ENCODE data around the gene INSYN2B.

DNA sequence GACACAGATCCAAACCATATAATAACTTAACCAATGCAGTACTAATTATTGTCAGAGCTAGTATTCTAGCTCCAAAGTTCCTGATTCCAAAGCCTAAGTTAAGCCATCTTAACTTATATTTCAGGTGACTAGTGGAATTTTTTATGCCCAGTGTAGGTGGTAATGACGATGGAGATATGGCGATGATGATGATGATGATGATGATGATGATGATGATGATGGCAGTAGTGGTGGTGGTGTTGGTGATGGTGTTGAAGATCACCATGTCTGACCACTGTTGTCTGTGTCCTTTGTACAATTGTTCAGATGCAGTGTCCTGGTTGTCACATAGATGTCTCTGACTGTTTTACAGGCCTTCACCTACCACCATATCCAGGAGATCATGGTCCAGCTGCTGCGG lies 139.9 kb downstream of the INSYN2B start:
- no peak for TF ChIP-seq POLR2A (IDR thresholded peaks at IDR 0.05)
- TF ChIP-seq, protein P1, sequence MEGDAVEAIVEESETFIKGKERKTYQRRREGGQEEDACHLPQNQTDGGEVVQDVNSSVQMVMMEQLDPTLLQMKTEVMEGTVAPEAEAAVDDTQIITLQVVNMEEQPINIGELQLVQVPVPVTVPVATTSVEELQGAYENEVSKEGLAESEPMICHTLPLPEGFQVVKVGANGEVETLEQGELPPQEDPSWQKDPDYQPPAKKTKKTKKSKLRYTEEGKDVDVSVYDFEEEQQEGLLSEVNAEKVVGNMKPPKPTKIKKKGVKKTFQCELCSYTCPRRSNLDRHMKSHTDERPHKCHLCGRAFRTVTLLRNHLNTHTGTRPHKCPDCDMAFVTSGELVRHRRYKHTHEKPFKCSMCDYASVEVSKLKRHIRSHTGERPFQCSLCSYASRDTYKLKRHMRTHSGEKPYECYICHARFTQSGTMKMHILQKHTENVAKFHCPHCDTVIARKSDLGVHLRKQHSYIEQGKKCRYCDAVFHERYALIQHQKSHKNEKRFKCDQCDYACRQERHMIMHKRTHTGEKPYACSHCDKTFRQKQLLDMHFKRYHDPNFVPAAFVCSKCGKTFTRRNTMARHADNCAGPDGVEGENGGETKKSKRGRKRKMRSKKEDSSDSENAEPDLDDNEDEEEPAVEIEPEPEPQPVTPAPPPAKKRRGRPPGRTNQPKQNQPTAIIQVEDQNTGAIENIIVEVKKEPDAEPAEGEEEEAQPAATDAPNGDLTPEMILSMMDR (IDR thresholded peaks at IDR 0.05) = no peak

Data from adrenal gland (tissue), 5 donors.